Activated CD4-positive, alpha-beta memory T cell treated with anti-CD3 and anti-CD28 coated beads, Interleukin-2, amount 10 ng/mL, durations not matched to agents 7 days and 5 days (primary cell): ENCODE measurements around the gene DHRSX. TPM values are rescaled to one million over a fixed set of nuclear protein-coding genes. Genes with fewer than 3 reads are reported as not detected.
"Not testable (repeated sequence)": the region's sequence is repeated elsewhere in the genome, so short reads cannot be mapped to it uniquely, and the experiment has no call there.

Experiments used
- CTCF ChIA-PET: fragments of 350-600 bp; sonication (Branson Sonifier 250); formaldehyde crosslinking; loops from one replicate; lab custom pipeline; 2021; ENCODE audit warnings: antibody characterized with exemption, inconsistent platforms; lab: Charles Lee
- POLR2A ChIA-PET: fragments of 350-600 bp; sonication (Branson Sonifier 250); formaldehyde crosslinking; loops from one replicate; lab custom pipeline; 2021; ENCODE audit warnings: antibody characterized with exemption; lab: Charles Lee
- DNase-seq: peaks from one replicate; pipeline ENCODE4 v3.0.0-alpha.2; 2020
- H3K27ac Mint-ChIP-seq: one replicate; pipeline ENCODE4 v1.8.0; 2021; ENCODE audit warnings: mild to moderate bottlenecking, mixed read lengths
- H3K27me3 Mint-ChIP-seq: one replicate; pipeline ENCODE4 v1.8.0; 2021; ENCODE audit warnings: mixed read lengths
- H3K36me3 Mint-ChIP-seq: one replicate; pipeline ENCODE4 v1.8.0; 2021; ENCODE audit warnings: low read depth, mixed read lengths
- H3K4me1 Mint-ChIP-seq: one replicate; pipeline ENCODE4 v1.8.0; 2021; ENCODE audit warnings: mixed read lengths
- H3K4me3 Mint-ChIP-seq: one replicate; pipeline ENCODE4 v1.8.0; 2021; ENCODE audit warnings: mild to moderate bottlenecking, mixed read lengths
- H3K9me3 Mint-ChIP-seq: one replicate; pipeline ENCODE4 v1.8.0; 2021; ENCODE audit warnings: mixed read lengths
- total RNA-seq, 2 experiments: library from RNA; stranded (reverse); gene quantifications; one replicate each; pipeline ENCODE4 v1.2.3, GENCODE V29; 2021

The DHRSX gene
- total RNA-seq, 2 experiments from 2014 or later, result 21.1 to 23.7 TPM

DNA sequence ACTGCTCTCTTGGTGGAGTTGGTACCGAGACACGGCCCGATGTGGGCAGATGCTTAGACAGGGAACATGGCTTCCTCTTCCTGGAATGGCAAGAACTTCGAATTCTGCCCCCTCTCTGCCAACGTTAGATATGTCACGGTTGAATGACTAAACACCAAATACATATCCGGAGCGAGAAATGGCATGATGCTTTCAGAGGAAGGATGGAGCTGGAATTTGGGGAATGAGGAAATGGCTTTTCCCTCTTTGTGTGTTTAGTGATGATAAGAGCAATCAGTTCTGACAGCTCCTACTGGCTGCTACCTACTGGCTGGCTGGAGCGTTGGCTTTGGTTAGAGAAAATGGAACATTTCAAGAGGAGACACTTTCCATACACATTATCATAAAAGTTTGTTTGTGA, 140.0 kb downstream of the DHRSX start:
- Mint-ChIP-seq H3K4me3 (no peak overlapping the region), H3K36me3 (peaks cover 22% of the 10 kb centered on the region), H3K4me1 (no peaks in the 10 kb centered on the region), H3K27ac (no peak overlapping the region), H3K9me3 (peaks cover 27% of the 10 kb centered on the region), H3K27me3 (no peaks in the 10 kb centered on the region)
- POLR2A ChIA-PET, result no interaction called here
- no peak for DNase-seq
- CTCF ChIA-PET, result no interaction called here

DNA sequence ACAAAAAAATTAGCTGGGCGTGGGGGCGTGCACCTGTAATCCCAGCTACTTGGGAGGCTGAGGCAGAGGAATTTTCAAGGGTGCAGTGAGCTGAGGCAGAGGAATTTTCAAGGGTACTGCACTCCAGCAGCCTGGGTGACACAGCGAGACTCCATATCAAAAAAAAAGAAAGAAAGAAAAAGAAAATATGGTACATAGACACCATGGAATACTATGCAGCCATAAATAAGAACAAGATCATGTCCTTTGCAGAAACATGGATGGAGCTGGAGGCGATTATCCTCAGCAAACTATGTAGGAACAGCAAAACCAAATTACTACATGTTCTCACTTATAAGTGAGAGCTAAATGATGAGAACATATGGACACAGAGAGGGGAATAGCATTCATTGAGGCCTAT, 141.3 kb downstream of the DHRSX start:
- POLR2A ChIA-PET, DNase-seq, H3K4me1 Mint-ChIP-seq, H3K27ac Mint-ChIP-seq, H3K4me3 Mint-ChIP-seq, CTCF ChIA-PET, H3K27me3 Mint-ChIP-seq: not testable (repeated sequence)
- peaks cover 21% of the 10 kb centered on the region for H3K9me3 Mint-ChIP-seq
- H3K36me3 Mint-ChIP-seq, result peaks cover 20% of the 10 kb centered on the region

DNA sequence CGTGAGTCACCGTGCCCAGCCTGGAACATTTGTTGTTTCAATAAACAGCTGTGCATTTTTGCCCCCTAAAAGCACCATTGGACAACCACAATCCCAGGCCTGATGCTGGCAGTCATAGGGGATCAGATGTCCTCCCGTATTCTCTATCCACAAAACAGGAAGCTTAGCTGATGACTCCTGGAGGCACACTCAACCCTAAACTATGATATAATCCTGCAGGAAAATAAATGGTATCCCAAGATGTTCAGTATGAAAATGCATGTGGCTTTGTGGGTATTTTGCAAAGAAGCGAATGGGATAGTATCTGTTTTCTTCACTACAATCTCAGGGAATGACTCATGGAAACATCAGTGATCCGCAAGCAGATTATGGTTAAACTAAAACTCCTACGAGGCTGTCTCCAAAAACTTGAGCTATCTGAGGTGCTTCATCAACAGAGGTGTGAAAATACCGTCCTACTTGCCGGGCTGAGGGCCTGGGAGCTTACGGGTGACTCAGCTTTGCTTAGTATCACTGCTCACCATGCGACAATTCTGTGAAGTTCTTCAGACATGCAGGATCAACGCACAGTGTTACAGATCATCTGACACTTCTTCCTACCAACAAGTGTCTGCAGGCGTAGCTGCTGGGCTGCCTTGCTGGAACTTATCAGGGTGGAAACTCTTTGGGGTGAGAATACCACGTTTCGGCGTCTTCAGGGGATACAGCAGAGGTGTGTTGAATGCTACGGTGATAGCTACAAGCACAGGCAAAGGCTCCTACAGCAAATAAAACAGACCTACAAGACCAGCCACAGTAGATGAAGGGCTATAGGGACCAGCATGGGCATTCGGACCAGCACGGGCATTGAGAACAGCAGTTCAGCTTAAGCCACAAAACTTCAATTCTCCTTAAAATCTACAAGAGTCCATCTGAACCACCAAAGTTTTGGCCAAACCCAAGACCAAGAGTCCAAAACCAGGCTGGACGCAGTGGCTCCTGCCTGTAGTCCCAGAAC, 148.5 kb downstream of the DHRSX start:
- H3K27ac Mint-ChIP-seq, result no peak overlapping the region
- DNase-seq, result no peak
- H3K36me3 Mint-ChIP-seq, result peaks cover 24% of the 10 kb centered on the region
- H3K4me3 Mint-ChIP-seq, result no peak overlapping the region
- no peaks in the 10 kb centered on the region for H3K4me1 Mint-ChIP-seq
- POLR2A ChIA-PET, result no interaction called here
- CTCF ChIA-PET, result no interaction called here
- H3K9me3 Mint-ChIP-seq, result peaks cover 15% of the 10 kb centered on the region
- H3K27me3 Mint-ChIP-seq, result no peaks in the 10 kb centered on the region

DNA sequence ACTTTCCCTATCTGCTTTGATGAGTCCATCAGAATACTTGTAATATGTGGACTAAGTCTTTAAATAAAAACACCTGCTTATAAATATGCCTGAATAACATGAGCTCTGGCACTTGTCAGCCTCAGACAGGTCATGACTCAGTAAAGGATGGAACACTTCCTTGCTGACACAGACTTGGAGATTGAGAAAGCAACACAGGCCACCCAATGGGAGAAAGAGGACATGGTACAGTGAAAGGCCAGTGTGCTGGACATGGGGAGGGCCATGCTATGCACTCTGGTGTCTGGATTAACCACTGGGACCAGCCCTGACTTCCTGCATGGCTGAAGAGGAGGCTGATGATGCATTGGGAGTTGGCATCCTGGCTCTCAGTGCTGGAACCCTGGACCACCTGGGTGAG, 149.5 kb downstream of the DHRSX start:
- Mint-ChIP-seq H3K4me1 (no peaks in the 10 kb centered on the region), H3K36me3 (peaks cover 31% of the 10 kb centered on the region), H3K9me3 (peaks cover 19% of the 10 kb centered on the region), H3K27ac (no peak overlapping the region), H3K4me3 (no peak overlapping the region), H3K27me3 (no peaks in the 10 kb centered on the region)
- CTCF ChIA-PET, result no interaction called here
- no peak for DNase-seq
- POLR2A ChIA-PET, result no interaction called here

DNA sequence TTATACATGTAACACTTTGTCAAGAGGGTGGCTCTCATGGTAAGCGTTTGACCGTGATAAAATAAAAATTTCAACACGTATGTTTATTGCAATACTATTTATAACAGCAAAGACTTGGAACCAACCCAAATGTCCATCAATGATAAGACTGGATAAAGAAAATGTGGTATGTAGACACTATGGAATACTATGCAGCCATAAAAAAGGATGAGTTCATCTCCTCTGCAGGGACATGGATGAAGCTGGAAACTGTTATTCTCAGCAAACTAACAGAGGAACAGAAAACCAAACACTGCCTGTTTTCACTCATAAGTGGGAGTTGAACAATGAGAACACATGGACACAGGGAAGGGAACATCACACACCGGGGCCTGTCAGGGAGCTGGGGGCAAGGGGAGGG, 150.1 kb downstream of the DHRSX start:
- CTCF ChIA-PET, H3K4me1 Mint-ChIP-seq, H3K27ac Mint-ChIP-seq, H3K4me3 Mint-ChIP-seq, DNase-seq, H3K27me3 Mint-ChIP-seq, POLR2A ChIA-PET: not testable (repeated sequence)
- peaks cover 34% of the 10 kb centered on the region for H3K36me3 Mint-ChIP-seq
- H3K9me3 Mint-ChIP-seq, result peaks cover 25% of the 10 kb centered on the region

DNA sequence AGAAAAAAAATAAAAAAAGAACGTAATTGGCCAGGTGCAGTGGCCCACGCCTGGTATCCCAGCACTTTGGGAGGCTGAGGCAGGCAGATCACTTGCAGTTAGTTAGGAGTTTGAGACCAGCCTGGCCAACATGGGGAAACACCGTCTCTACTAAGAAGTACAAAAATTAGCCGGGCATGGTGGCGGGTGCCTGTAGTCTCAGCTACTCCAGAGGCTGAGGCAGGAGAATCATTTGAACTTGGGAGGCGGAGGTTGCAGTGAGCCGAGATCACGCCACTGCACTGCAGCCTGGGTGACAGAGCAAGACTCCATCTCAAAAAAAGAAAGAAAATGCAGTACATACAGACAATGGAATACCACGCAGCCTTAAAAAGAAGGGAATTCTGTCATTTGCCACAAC, 150.7 kb downstream of the DHRSX start:
- POLR2A ChIA-PET, DNase-seq, H3K4me1 Mint-ChIP-seq, H3K27ac Mint-ChIP-seq, CTCF ChIA-PET, H3K4me3 Mint-ChIP-seq, H3K27me3 Mint-ChIP-seq: not testable (repeated sequence)
- Mint-ChIP-seq H3K36me3 (peaks cover 39% of the 10 kb centered on the region), H3K9me3 (peaks cover 25% of the 10 kb centered on the region)

DNA sequence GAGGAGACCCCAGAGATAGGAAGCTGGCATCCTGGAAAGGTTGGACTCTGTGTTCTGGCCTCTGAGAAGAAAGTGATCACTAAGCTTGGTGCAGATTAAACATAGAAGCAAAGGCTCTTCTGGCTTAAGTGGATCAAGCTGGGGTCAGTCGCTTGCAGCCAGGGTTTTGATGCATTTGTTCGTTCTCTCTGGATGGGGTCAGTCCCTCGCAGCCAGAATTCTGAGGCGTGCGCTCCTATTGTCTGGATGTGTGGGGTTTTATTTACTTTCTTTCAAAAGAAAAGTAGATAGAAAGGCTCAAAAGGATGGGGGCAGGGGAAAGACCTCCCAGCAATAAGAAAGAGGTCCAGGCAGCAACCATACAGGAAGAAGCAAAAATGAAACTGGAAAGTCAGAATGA, 152.6 kb downstream of the DHRSX start:
- no peak overlapping the region for H3K27ac Mint-ChIP-seq
- CTCF ChIA-PET, result no interaction called here
- no peaks in the 10 kb centered on the region for H3K4me1 Mint-ChIP-seq
- DNase-seq, result no peak
- peaks cover 20% of the 10 kb centered on the region for H3K9me3 Mint-ChIP-seq
- no peaks in the 10 kb centered on the region for H3K27me3 Mint-ChIP-seq
- H3K4me3 Mint-ChIP-seq, result no peak overlapping the region
- peaks cover 38% of the 10 kb centered on the region for H3K36me3 Mint-ChIP-seq
- POLR2A ChIA-PET, result no interaction called here

DNA sequence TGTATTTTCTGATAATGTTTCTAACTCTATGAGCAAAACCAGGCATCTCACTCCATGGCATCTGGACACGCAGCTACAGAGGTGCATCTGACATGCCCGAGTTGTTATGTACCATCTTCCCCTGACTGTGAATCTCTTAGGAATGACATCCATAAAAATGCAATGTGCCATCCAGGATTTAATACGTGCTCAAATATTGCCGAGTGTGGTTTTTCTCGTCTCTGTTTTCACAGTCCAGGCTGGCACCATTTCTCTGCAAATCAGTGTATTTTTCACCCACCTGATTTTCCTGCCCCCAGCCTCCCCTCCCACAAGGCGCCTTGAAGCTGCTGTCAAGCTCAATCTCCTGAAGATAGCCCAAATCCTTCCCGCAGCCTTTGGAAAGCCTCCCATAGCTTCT, 154.6 kb downstream of the DHRSX start:
- Mint-ChIP-seq H3K9me3 (peaks cover 26% of the 10 kb centered on the region), H3K4me3 (no peak overlapping the region), H3K27me3 (no peaks in the 10 kb centered on the region), H3K27ac (no peak overlapping the region), H3K4me1 (no peaks in the 10 kb centered on the region), H3K36me3 (peaks cover 50% of the 10 kb centered on the region)
- DNase-seq, result no peak
- ChIA-PET POLR2A (no interaction called here), CTCF (no interaction called here)

DNA sequence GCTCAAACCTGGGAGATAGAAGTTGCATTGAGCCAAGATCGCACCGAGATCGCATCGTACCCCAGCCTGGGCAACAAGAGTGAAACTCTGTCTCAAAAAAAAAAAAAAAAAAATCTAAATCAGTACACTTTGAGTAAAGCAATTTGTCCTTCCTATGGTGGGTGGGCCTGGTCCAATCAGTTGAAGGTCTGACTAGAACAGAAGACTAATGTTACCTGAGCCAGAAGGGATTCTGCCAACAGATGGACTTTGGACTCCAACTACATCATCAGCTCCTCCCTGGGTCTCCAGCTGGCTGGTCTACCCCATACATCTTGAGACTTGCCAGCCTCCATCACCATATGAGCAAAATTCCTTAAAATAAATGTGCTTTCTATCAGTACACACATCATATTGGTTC, 155.2 kb downstream of the DHRSX start:
- Mint-ChIP-seq H3K27me3 (no peaks in the 10 kb centered on the region), H3K27ac (no peak overlapping the region), H3K36me3 (peaks cover 49% of the 10 kb centered on the region), H3K4me1 (no peaks in the 10 kb centered on the region), H3K4me3 (no peak overlapping the region), H3K9me3 (peaks cover 25% of the 10 kb centered on the region)
- no peak for DNase-seq
- POLR2A ChIA-PET, result no interaction called here
- CTCF ChIA-PET, result no interaction called here

DNA sequence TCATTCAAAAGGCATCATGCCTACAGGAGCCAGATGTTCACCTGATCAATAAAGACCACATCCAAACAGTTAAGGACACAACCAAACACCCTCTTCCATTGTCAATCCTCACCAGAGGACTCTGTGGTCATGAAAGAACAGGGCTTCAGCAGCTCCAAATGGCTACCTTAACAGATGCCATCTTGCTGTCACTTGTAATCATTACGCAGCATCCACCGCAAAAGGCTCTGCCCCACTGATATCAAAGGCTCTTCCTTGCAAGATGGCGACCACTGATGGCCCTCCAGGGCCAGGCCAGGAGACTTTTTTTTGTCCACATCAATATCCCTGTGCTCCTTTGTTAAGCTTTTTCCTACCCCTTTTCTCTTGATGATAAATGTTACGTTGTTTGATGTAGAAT, 157.4 kb downstream of the DHRSX start:
- Mint-ChIP-seq H3K4me3 (no peak overlapping the region), H3K27ac (no peak overlapping the region), H3K4me1 (no peaks in the 10 kb centered on the region), H3K36me3 (peaks cover 59% of the 10 kb centered on the region), H3K27me3 (no peaks in the 10 kb centered on the region), H3K9me3 (peaks cover 38% of the 10 kb centered on the region)
- no peak for DNase-seq
- ChIA-PET POLR2A (no interaction called here), CTCF (no interaction called here)

DNA sequence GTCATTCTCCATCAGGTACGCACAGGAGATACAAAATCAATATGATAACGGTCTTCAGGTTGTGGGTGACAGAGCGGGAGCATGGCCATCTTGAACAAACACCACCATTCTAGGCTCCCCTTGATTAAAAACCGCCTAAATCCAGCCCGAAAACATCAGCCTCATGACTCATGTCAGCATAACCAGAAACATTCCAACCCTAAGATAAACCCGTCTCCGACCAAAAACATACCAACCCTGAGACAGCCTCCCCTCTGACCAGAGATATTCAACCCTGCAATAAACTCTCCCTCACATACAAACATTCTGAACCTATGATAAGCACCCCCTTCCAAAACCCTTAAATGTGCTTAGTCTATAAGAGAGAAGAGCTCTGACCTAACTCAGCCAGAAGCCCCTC, 157.9 kb downstream of the DHRSX start:
- Mint-ChIP-seq H3K4me1 (no peaks in the 10 kb centered on the region), H3K36me3 (peaks cover 59% of the 10 kb centered on the region), H3K27ac (no peak overlapping the region), H3K4me3 (no peak overlapping the region), H3K9me3 (peaks cover 40% of the 10 kb centered on the region), H3K27me3 (no peaks in the 10 kb centered on the region)
- no peak for DNase-seq
- ChIA-PET POLR2A (no interaction called here), CTCF (no interaction called here)

DNA sequence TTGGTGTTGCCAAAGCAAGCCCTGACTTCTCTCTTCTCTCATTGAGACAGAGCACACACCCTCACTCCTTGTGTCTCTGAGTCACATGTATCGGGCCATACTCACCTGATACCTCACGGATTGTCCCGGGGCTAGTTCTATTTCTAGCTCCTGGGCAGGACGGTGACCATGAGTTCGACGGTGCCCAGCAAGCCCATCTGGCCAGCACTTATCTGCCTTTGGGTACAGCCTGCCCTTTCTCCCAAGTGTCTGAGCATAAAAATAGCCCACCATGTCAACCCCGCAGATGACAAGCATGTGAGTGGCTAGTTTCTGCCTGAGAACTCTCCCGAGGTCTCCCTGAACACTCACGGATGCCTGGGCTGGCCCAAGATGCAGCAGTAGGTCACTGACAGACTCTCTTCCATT, 158.5 kb downstream of the DHRSX start:
- no peak for DNase-seq
- Mint-ChIP-seq H3K27ac (no peak overlapping the region), H3K27me3 (no peaks in the 10 kb centered on the region), H3K4me3 (no peak overlapping the region), H3K36me3 (peaks cover 63% of the 10 kb centered on the region), H3K4me1 (no peaks in the 10 kb centered on the region), H3K9me3 (peaks cover 46% of the 10 kb centered on the region)
- ChIA-PET POLR2A (no interaction called here), CTCF (no interaction called here)

DNA sequence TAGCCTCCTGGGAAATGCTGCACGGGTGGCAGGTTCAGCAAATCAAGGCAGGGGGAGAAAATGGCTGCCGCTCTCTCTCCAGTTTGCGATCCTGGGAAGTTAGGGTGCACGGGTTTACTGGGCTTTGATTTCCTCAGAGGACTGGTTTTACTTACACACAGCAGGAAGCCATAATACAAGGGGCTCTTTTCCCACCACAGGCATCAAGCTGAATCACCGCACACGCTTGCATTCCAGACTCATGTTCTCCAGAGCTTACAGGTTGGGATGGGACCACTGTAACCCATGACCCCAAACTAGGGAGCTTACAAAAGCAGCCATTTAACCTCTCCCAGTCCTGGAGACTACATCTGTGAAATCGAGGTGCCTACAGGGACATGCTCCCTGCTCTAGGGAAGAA, 159.8 kb downstream of the DHRSX start:
- Mint-ChIP-seq H3K4me1 (no peaks in the 10 kb centered on the region), H3K36me3 (peaks cover 55% of the 10 kb centered on the region), H3K27ac (no peak overlapping the region), H3K9me3 (peaks cover 39% of the 10 kb centered on the region), H3K27me3 (no peaks in the 10 kb centered on the region), H3K4me3 (no peak overlapping the region)
- ChIA-PET CTCF (no interaction called here), POLR2A (no interaction called here)
- DNase-seq, result no peak

DNA sequence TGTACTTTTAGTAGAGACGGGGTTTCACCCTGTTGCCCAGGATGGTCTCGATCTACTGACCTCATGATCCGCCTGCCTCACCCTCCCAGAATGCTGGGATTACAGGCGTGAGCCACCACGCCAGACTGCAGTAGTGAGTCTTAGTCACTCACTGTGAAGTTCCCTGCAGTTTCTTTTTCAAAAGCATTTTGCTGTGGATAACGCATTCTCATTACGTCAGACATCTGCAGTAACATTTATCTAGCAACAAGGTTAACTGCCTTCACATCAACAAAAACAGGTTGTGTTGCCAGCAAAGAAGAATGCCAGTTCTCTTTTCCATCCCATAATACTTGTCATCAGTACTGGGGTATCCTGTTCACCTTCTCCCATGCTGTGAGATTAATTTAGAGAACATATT, 164.6 kb downstream of the DHRSX start:
- DNase-seq, result no peak
- Mint-ChIP-seq H3K27ac (no peak overlapping the region), H3K27me3 (no peaks in the 10 kb centered on the region), H3K4me1 (no peaks in the 10 kb centered on the region), H3K4me3 (no peak overlapping the region), H3K9me3 (peaks cover 31% of the 10 kb centered on the region), H3K36me3 (peaks cover 22% of the 10 kb centered on the region)
- POLR2A ChIA-PET, result no interaction called here
- CTCF ChIA-PET, result no interaction called here
